GM12865 (cell line): ENCODE measurements around the gene CLEC2D.
A peak's percentile ranks its signal among the peaks of the same experiment; 100 is the strongest.
"Not testable (repeated sequence)": the region's sequence is repeated elsewhere in the genome, so short reads cannot be mapped to it uniquely, and the experiment has no call there.

Experiments
- DNase-seq: peaks from one replicate; pipeline ENCODE4 v3.0.0; 2010; ENCODE audit warnings: low read depth
- H3K4me3 ChIP-seq: 2 replicates; pipeline ENCODE4 v1.5.1; 2011; ENCODE audit warnings: mild to moderate bottlenecking, low read depth, low read length, control low read depth
- TF ChIP-seq, protein P1 (sequence below): IDR thresholded peaks from 2 replicates; pipeline ENCODE4 v1.5.1; 2011; ENCODE audit warnings: low read length, control low read depth, low read depth, inconsistent platforms; ENCODE audit not compliant: insufficient read depth; ENCODE audit errors: missing control alignments

Gene CLEC2D

DNA sequence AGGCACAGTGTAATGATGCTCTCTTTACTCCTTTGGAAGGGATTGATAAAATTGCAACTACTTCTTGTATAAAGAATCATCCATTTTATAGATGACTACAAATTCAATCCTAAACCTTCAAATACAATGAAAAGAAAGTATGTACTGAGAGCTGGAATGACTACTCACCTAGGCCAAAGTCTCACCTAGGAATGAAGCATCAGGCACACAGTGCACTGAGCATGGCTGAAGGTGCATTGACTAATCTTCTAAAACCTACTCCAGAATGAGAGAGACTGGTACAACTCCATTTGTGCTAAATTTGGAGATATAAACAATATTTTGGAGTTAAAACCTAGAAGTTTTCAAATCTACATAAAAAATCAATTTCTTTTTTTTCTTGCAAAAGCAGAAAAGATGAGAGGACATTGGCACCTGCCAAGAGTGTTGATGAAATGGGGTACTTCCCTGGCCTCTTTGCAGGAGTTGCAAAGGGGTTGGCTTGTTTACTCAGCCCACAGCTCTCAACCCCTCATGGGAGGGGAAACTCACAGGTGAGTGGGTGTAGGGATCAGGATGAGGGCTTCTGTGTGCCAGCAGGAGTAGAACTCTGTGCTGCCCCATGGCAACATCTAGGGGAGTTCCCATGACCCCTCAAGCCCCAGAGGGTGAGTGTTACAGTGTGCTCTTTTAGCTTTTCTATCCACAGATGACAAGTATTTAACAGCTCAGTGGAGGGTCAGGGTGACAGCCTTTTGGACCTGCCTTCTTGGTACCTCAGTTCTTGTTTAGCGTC lies 32.1 kb downstream of the CLEC2D start:
- H3K4me3 ChIP-seq, result no peak overlapping the region
- TF ChIP-seq, protein P1, sequence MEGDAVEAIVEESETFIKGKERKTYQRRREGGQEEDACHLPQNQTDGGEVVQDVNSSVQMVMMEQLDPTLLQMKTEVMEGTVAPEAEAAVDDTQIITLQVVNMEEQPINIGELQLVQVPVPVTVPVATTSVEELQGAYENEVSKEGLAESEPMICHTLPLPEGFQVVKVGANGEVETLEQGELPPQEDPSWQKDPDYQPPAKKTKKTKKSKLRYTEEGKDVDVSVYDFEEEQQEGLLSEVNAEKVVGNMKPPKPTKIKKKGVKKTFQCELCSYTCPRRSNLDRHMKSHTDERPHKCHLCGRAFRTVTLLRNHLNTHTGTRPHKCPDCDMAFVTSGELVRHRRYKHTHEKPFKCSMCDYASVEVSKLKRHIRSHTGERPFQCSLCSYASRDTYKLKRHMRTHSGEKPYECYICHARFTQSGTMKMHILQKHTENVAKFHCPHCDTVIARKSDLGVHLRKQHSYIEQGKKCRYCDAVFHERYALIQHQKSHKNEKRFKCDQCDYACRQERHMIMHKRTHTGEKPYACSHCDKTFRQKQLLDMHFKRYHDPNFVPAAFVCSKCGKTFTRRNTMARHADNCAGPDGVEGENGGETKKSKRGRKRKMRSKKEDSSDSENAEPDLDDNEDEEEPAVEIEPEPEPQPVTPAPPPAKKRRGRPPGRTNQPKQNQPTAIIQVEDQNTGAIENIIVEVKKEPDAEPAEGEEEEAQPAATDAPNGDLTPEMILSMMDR, result no peak

DNA sequence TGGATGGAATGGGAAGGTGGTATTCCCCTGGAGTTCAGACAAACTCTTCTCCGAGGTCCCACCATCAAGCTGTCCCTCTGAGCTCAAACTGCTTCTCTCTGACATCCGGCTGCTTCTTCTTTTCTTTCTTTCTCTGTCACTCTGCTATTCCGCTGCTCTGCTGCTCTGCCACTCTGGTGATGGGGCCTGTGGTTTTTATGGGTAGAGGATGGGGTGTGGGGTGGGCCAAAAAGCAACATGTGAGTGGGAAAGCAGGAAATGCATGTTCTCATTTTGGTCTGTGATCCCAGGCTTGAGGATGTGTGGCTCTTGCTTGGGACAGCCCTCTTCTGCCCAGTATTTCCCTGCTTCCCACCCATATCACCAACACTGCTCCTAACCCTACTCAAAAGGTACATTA lies 32.7 kb downstream of the CLEC2D start:
- TF ChIP-seq, protein P1, result no peak
- no peak overlapping the region for H3K4me3 ChIP-seq
- DNase-seq, result no peak

More for the DNA sequence above, 32.1 kb downstream of the CLEC2D start:
- no peak for DNase-seq

DNA sequence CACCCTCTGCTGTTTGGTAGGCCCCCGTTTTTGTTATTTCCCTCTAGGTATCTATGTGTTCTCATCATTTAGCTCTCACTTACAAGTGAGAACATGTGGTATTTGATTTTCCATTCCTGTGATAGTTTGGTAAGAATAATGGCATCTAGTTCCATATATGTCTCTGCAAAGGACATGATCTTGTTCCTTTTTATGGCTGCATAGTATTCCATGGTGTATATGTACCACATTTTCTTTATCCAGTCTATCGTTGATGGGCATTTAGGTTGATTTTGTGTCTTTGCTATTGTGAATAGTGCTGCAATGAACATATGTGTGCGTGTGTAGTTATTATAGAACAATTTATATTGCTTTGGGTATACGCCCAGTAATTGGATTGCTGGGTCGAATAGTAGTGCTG lies 35.0 kb downstream of the CLEC2D start:
- not testable (repeated sequence) for H3K4me3 ChIP-seq, DNase-seq

DNA sequence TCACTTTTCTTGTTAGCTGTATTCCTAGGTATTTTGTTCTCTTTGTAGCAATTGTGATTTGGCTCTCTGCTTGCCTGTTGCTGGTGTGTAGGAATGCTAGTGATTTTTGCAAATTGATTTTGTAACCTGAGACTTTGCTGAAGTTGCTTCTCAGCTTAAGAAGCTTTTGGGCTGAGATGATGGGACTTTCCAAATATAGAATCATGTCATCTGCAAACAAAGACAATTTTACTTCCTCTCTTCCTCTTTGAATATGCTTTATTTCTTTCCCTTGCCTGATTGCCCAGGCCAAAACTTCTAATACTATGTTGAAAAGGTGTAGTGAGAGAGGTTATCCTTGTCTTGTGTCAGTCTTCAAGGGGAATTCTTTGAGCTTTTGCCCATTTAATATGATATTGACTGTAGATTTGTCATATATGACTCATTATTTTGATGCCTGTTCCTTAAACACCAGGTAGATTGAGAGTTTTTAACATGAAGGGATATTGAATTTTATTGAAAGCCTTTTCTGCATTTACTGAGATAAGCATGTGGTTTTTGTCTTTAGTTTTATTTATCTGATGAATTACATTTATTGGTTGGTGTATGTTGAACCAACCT lies 36.7 kb downstream of the CLEC2D start:
- TF ChIP-seq, protein P1, result no peak
- DNase-seq, result no peak
- H3K4me3 ChIP-seq, result no peak overlapping the region

DNA sequence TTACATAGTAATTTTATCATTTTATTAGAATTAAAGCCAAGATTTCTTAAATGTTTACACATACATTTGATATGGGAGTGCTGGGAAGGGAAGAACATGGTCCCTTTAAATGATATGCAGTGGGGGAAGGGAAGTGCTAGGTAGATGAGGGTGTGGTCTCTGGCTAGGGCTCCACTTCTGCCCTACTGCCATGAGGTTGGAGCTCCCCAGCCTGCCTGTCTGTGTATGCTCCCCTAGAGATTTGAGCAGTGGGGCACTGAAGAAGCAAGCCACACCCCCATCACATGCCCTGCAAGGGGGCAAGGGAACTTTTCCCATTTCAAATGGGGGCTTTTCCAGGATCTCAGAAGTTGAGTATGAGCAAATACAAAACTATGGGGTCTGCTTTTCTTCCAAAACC lies 37.8 kb downstream of the CLEC2D start:
- TF ChIP-seq, protein P1, result no peak
- no peak for DNase-seq
- H3K4me3 ChIP-seq, result no peak overlapping the region

DNA sequence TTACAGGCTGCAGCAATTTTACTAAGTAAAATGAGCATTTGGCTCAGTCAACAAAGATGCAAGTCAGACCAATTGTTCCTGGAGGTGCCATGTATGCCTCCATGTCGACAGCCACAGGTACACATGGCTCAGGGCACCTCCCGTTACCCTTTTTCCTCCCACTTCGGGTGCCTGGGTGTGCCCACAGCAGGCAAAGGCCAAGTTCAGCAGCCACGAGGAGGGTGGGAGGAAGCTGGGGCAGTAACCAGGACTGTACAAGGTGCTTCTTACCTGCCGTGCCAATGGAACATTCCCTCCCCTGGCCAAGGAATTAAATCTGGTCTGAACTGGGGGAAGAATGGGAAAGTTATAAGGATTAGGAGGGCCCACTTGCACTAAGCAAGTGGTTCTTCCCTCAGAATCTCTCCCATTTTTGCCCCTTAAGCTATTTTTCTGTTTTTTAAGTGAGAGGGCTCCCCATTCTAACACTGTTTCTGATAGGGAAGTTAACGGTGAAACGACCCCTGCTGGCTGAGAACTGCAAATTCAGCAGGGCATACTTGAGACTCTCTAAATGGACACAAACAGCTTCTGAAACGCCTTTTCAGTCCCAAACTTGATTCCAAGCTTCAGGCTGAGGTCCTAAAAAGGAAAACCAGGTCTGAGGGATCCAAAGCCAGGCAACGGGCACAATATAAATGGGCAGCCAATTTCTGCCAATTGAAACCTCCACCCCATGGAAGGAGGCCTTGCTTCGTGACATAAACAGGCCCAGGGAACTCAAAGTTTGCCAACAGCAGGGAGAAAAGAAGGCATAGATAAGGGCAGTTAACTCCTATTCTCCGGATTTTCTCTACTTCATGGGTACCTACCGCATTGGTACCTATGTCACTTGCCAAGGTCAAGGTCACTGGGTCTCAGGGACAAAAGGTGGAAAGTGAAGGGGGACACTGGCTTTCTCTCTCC lies 38.6 kb downstream of the CLEC2D start:
- DNase-seq, result peak; percentile 81
- TF ChIP-seq, protein P1, result peak; percentile 75
- H3K4me3 ChIP-seq, result no peak overlapping the region

DNA sequence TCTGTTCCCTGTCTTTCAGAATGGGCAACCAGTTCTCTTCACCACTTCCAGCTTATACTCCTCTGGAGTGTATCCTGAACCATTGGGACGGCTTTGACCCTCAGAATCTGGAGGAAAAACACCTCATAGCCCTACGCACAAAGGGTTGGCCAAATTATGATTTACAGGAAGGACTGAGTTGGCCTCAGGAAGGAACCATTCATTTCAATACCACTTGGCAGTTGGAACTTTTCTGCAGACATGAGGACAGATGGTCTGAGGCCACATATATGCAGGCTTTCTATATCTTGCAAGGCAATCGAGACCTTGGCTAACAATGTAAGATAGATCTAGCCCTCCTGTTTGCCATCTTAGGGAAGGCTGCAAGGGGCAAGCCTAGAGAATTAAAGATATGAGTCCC lies 39.3 kb downstream of the CLEC2D start:
- H3K4me3 ChIP-seq, result no peak overlapping the region
- TF ChIP-seq, protein P1, result no peak
- DNase-seq, result no peak
